Uterine smooth muscle cell (primary cell): Measurements from ENCODE around the gene PNCK. TPM values are rescaled to one million over a fixed set of nuclear protein-coding genes. Genes with fewer than 3 reads are reported as not detected.

ENCODE experiments used
- total RNA-seq: library from RNA; depleted of rRNA; stranded (reverse); fragments of >200 nt; gene quantifications from 2 replicates; pipeline ENCODE4 v1.2.3, GENCODE V29; 2014

The PNCK gene
- total RNA-seq: 1.2 TPM in 1 of 2 replicates, not detected in the other

GRCh38 chrX:153673428-153674218, at the start of gene PNCK:
Gene PNCK, minus strand, starts transcription at chrX:153673813. Its CDS starts 737 bp downstream, at chrX:153673076.

GRCh38 chrX:153687121-153688039, 13.8 kb upstream of the PNCK start, which contains the start of gene SLC6A8:
Gene SLC6A8, plus strand, starts transcription at chrX:153687926. Its CDS starts 649 bp downstream, at chrX:153688575.

GRCh38 chrX:153646620-153647373, 26.8 kb downstream of the PNCK start, which contains the start of gene DUSP9:
Gene DUSP9, plus strand, starts transcription at chrX:153647203. Its CDS starts 751 bp downstream, at chrX:153647954.

Other genes with a start within 250 kb of the PNCK start
- 1.9 and 2.4 TPM in 2 replicates for gene TREX2, start 227.8 kb downstream of the PNCK start, total RNA-seq
- 19.6 and 32.5 TPM in 2 replicates for gene HAUS7, start 203.2 kb downstream of the PNCK start, total RNA-seq
- gene BGN, start 178.8 kb downstream of the PNCK start, total RNA-seq: 9.0 and 27.9 TPM in 2 replicates
- gene ATP2B3, start 156.2 kb downstream of the PNCK start, total RNA-seq: under 0.01 TPM in 1 of 2 replicates, not detected in the other
- 31.7 and 47.8 TPM in 2 replicates for gene CCNQ, start 74.7 kb downstream of the PNCK start, total RNA-seq
- gene DUSP9, start 26.6 kb downstream of the PNCK start, total RNA-seq: 0.11 TPM in 1 of 2 replicates, not detected in the other
- 7.0 and 19.5 TPM in 2 replicates for gene SLC6A8, start 14.1 kb upstream of the PNCK start, total RNA-seq
- 174 and 188 TPM in 2 replicates for gene BCAP31, start 50.6 kb upstream of the PNCK start, total RNA-seq
- gene ABCD1, start 51.0 kb upstream of the PNCK start, total RNA-seq: 9.6 and 11.0 TPM in 2 replicates
- 5.5 and 8.1 TPM in 2 replicates for gene PLXNB3, start 90.4 kb upstream of the PNCK start, total RNA-seq
- 0.44 and 1.7 TPM in 2 replicates for gene SRPK3, start 107.2 kb upstream of the PNCK start, total RNA-seq
- gene IDH3G, start 120.6 kb upstream of the PNCK start, total RNA-seq: 50.4 and 60.0 TPM in 2 replicates
- 50.1 and 101 TPM in 2 replicates for gene SSR4, start 120.9 kb upstream of the PNCK start, total RNA-seq
- gene PDZD4, start 156.7 kb upstream of the PNCK start, total RNA-seq: 0.12 and 0.22 TPM in 2 replicates
- gene L1CAM, start 212.4 kb upstream of the PNCK start, total RNA-seq: 2.7 and 5.5 TPM in 2 replicates
- not detected in 2 replicates for gene AVPR2, start 230.9 kb upstream of the PNCK start, total RNA-seq